ENCODE measurements around the gene RAMP1. TPM values are rescaled to one million over a fixed set of nuclear protein-coding genes. Genes with fewer than 3 reads are reported as not detected.
A peak's percentile ranks its signal among the peaks of the same experiment; 100 is the strongest.

RAMP1 gene
- total RNA-seq, 4 donors from 2014 or later, result 44.1 to 591 (median 424) TPM

DNA sequence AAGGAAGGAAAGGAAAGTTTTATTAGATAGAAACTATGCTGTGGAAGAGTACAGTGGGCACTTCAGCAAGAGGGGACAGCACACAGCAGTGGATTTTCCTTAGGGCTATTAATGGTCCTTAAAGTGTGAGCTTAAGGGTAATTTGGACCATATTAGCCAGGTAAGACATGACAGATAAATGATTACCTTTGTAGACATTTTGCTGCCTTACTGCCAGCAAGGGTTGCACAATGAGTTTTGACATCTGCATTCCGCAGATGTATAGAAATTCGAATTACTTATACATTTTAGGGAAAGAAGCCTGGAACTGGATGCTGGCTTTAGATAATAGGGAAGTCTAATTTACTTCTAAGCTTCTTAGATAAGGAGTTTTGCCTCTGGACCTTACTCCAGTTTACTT, 93.4 kb downstream of the RAMP1 start:
- no peak for DNase-seq
- H3K27me3 ChIP-seq, result no peaks in the 10 kb centered on the region
- no peak overlapping the region for H3K27ac ChIP-seq
- H3K4me1 ChIP-seq, result peaks cover 0 to 10% of the 10 kb centered on the region in 2 donors
- no peaks in the 10 kb centered on the region for H3K36me3 ChIP-seq
- no peaks in the 10 kb centered on the region for H3K9me3 ChIP-seq
- TF ChIP-seq, protein P1, sequence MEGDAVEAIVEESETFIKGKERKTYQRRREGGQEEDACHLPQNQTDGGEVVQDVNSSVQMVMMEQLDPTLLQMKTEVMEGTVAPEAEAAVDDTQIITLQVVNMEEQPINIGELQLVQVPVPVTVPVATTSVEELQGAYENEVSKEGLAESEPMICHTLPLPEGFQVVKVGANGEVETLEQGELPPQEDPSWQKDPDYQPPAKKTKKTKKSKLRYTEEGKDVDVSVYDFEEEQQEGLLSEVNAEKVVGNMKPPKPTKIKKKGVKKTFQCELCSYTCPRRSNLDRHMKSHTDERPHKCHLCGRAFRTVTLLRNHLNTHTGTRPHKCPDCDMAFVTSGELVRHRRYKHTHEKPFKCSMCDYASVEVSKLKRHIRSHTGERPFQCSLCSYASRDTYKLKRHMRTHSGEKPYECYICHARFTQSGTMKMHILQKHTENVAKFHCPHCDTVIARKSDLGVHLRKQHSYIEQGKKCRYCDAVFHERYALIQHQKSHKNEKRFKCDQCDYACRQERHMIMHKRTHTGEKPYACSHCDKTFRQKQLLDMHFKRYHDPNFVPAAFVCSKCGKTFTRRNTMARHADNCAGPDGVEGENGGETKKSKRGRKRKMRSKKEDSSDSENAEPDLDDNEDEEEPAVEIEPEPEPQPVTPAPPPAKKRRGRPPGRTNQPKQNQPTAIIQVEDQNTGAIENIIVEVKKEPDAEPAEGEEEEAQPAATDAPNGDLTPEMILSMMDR (IDR thresholded peaks at IDR 0.05), result no peak
- TF ChIP-seq POLR2A (IDR thresholded peaks at IDR 0.05), result no peak
- intact Hi-C loops (cut with DNase I; ENCODE audit: low total_unique reads), result no loop called here
- no peak overlapping the region for H3K4me3 ChIP-seq

DNA sequence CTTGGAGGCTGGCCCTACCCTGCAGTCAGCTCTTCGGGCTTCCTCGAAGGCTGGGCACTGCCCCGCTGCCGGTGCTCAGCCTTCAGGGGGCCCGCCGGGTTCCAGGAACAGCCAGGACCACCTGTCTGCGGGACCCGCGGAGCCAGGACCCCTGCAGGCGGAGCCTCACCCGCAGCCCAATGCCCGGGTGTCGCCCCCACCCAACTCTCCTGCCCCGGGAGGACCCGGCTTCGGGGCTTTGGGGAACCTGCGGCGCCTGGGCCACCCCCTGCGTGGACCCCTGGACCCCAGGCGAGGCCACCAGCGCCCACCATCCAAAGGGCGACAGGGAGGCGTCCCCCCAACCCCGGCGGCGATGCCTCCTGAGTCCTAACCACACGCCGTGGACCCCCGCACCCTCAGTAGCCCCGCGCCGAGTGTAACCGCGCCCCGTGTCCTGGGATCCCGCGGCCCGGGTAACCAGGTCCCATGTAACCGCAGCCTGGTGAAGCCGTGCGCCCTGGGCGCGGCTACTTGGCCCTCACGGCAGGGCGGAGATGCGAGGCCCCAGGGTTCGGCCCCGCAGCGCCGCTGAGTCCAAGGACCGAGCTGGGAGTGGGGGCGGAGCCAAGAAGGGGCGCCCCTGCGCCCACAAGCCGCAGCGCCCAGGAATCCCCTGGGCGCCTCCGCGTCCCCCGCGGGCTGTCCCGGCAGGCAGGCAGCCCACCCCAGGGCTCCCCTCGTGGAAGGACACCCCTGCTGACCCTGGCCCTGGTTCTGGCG, 96.4 kb downstream of the RAMP1 start:
- Histone ChIP-seq H3K27ac (no peak overlapping the region), H3K9me3 (no peaks in the 10 kb centered on the region), H3K36me3 (no peaks in the 10 kb centered on the region), H3K4me1 (peaks cover 0 to 10% of the 10 kb centered on the region in 2 donors), H3K4me3 (peak overlapping the region; percentile 17 to 26), H3K27me3 (no peaks in the 10 kb centered on the region)
- intact Hi-C loops (cut with DNase I; ENCODE audit: low total_unique reads), result no loop called here
- peak in 1 of 2 donors; percentile 24 for DNase-seq
- no peak for TF ChIP-seq POLR2A (IDR thresholded peaks at IDR 0.05)
- TF ChIP-seq, protein P1 (IDR thresholded peaks at IDR 0.05), result no peak

DNA sequence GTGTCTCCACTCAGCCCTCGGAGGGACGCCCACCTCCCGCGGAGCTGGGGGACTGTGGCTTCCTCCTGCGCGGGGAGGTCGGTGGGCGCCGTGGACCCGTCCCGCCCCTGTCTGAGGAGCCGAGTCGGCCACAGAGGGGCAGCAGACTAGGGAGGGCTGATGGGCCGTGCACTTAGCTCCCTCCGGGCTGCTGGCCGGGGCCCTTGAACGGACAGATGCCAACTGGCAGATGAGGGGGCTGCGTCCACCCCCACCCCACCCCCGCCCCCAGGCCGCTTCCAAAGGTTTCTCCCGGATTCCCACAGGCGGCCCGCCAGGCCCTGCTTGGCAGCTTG, 96.9 kb downstream of the RAMP1 start:
- no peak for DNase-seq
- H3K27ac ChIP-seq, result no peak overlapping the region
- H3K36me3 ChIP-seq, result no peaks in the 10 kb centered on the region
- H3K27me3 ChIP-seq, result no peaks in the 10 kb centered on the region
- peaks cover 0 to 10% of the 10 kb centered on the region in 2 donors for H3K4me1 ChIP-seq
- H3K9me3 ChIP-seq, result no peaks in the 10 kb centered on the region
- TF ChIP-seq, protein P1 (IDR thresholded peaks at IDR 0.05), result peak in 1 of 4 experiments; percentile 9
- TF ChIP-seq POLR2A (IDR thresholded peaks at IDR 0.05), result no peak
- intact Hi-C loops (cut with DNase I; ENCODE audit: low total_unique reads), result no loop called here
- peak overlapping the region; percentile 17 to 26 for H3K4me3 ChIP-seq

DNA sequence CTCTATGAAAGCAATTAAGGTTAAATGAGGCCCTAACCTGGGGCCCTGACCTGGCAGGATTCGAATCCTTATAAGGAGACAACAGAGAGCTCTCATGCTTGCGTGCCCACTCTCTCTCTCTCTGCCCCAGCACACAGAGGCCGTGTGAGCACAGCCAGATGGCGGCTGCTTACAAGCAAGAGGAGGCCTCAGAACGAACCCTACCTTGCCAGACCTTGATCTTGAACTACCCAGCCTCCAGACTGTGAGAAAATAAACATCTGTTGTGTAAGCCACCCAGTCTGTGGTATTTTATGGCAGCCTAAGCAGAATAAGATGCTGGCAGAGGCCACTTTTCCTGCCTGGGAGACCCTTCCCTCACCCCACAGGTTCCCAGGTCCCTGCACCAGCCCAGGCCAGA, 102.2 kb downstream of the RAMP1 start:
- no peaks in the 10 kb centered on the region for H3K9me3 ChIP-seq
- TF ChIP-seq, protein P1 (IDR thresholded peaks at IDR 0.05), result no peak
- no peak for TF ChIP-seq POLR2A (IDR thresholded peaks at IDR 0.05)
- no peak overlapping the region for H3K4me3 ChIP-seq
- no peak for DNase-seq
- H3K4me1 ChIP-seq, result no peaks in the 10 kb centered on the region
- no peak overlapping the region for H3K27ac ChIP-seq
- no peaks in the 10 kb centered on the region for H3K27me3 ChIP-seq
- intact Hi-C loops (cut with DNase I; ENCODE audit: low total_unique reads), result no loop called here
- no peaks in the 10 kb centered on the region for H3K36me3 ChIP-seq

Small RNA genes lying within 50 kb of the gene (small RNA-seq; reads per million reads assigned to genes)
- not detected for gene RF00157

Other genes starting within 250 kb of the RAMP1 start
- gene LRRFIP1, start 232.0 kb upstream of the RAMP1 start, total RNA-seq, result 100 to 1,000 TPM in 2 of 4 donors, 10 to 100 TPM in 2; 62.8 to 199 (median 121) TPM
- gene RBM44, start 60.8 kb upstream of the RAMP1 start, total RNA-seq, result 1 to 10 TPM in 3 of 4 donors, under 1 TPM in 1; under 0.01 to 3.6 (median 1.8) TPM
- gene UBE2F, start 107.4 kb downstream of the RAMP1 start, total RNA-seq, result 10 to 100 TPM; 40.7 to 88.9 (median 64.9) TPM
- gene SCLY, start 201.4 kb downstream of the RAMP1 start, total RNA-seq, result 10 to 100 TPM in 2 of 4 donors, 1 to 10 TPM in 2; 5.1 to 26.0 (median 12.8) TPM
- 1 to 10 TPM in 1 of 4 donors, under 1 TPM in 1, not detected in 2; 0.34 to 7.7 TPM for gene ESPNL, start 240.7 kb downstream of the RAMP1 start, total RNA-seq